ENCODE results near the gene GAL3ST2.
"Not testable (repeated sequence)": the region's sequence is repeated elsewhere in the genome, so short reads cannot be mapped to it uniquely, and the experiment has no call there.

Gene GAL3ST2

DNA sequence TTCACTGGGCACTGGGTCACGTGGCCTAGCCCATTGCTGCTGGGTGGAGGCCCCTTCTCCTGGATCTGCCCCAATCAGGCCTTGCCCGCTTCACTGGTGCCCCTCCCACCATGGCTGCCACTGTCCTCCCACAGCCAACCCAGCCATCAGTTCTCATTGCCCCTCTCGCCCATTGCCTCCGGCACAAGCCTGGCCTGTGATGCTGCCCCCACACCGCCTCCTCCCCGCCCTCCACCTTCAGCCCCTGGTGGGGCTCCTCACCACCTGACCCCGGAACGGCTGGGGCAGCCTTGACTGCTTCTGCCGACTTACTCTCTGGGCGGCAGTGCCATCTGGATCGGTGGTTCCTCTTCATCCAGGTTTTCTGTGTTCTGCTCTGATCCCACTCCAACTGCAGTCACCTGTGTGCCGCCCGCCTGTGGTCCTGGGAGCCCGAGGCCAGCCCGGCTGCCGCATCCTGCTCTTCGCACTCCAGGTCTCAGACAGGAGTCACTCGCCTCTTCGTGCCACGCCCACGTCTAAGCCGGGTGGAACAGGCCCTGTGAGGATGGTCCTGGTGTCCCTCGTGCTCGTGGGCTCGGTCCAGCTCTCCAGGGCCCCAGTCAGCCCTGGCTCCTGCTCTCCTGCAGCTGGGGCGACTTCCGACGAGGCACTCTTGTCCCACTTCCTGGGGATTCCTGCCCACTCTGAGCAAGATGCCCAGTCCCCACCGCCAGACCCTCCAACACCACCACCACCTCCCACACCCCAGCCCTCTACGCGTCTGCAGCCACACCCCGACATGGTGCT, 28.0 kb upstream of the GAL3ST2 start:
- no peak for DNase-seq (ENCODE audit: low read depth)

DNA sequence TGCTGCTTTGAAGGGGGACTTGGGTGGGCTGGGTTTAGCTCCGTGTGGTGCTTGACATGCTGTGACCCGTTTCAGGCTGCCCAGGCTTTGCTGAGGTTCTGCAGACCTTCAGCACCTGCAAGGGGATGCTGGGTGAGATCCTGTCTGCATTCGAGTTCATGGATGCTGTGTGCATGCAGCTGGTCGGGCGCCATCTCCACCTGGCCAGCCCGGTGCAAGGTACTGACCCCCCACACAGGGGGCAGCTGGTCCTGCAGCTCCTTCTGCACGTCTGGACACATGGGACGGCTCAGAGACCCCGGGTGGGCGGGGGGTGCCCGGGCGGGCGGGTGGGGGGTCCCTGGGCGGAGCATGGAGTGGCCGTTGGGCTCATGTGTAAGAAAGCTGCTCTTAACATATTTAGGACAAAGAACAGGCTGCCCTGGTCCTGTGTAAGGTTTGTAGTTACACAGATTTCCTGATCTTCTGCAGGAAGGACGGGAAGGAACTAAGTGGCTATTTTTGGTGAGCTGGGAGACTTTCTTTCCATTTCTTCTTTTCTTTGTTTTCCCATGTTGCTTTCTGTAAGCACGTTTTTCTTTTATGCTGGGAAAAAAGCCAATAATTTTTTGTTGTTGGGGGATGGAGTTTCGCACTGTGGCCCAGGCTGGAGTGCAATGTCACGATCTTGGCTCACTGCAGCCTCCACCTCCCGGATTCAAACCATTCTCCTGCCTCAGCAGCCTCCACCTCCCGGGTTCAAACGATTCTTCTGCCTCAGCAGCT, 26.4 kb upstream of the GAL3ST2 start:
- DNase-seq (ENCODE audit: low read depth) = no peak

DNA sequence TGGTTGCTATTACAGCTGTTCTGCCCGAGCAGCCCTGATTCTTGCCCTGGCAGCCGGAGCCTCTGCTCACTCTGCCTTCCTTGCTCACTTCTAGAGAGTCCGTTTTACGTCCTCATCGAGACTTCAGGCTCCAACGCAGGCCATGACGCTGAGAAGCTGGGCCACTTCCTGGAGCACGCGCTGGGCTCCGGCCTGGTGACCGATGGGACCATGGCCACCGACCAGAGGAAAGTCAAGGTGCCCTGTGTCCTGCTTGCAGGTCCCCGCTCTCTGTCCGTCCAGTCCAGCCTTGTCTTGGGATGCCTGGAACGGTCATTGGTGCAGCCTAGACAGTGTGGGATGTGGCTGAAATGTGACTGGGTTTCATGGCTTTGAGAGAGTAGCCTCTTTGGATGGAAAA, 25.5 kb upstream of the GAL3ST2 start:
- no peak for DNase-seq (ENCODE audit: low read depth)

DNA sequence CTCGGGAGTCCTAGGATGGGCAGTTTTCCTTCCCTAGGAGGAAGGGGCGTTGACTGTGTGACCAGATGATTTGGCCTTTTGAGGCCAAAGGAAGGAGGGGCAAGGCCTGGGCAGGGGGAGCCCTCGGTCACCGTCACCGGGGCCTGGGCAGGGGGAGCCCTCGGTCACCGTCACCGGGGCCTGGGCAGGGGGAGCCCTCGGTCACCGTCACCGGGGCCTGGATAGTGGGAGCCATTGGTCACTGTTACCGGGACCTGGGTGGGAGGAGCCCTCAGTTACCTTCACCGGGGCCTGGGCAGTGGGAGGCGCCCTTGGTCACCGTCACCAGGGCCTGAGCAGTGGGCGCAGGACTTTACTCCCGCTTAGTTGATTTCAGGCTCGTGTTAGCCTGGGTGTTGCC, 24.8 kb upstream of the GAL3ST2 start:
- DNase-seq (ENCODE audit: low read depth) = no peak

DNA sequence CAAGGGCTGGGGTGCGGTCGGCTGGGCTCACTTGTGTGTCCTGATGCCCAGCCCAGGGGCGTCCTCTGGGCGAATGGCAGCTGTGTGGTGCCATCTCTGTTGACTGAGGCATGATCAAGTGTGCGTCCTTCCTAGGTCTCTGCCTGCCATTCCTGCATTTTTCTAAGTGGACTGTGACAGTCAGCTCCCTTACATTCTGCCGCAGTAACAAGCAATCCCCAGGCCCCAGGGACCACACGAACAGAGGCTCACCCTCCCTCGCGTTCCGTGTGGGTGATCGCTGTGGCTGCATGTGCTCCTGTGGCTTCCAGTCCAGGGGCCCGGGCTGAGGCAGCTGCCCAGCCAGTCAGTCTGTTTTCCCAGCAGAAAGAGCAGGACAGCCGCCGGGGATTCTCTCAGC, 24.4 kb upstream of the GAL3ST2 start:
- DNase-seq (ENCODE audit: low read depth) = no peak

DNA sequence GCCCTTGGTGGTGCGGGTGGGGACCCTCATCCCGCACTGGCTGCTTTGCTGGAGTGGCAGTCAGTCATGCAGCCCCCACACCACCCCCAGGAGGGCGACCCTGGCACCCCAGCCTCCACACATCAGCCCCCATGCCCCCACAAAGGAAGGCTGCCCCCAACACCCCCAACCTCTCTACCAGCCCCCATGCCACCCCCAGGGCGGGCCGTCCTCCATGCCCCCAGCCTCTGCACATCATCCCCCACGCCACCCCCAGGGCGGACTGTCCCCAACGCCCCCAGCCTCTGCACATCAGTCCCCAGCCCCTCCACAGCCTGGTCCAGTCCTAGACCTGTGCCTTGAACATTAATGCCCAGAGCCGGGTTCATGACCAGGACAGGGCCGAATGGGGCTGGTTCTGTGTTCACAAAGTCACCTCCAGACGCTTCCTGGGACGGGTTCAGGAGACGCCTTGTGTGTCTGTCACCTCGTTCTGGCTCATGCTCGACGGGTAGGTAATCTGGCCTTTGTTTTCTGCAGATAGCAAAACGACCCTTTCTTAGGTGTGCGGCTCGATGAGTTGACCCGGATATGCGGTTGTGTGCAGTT, 23.8 kb upstream of the GAL3ST2 start:
- DNase-seq (ENCODE audit: low read depth) = no peak

DNA sequence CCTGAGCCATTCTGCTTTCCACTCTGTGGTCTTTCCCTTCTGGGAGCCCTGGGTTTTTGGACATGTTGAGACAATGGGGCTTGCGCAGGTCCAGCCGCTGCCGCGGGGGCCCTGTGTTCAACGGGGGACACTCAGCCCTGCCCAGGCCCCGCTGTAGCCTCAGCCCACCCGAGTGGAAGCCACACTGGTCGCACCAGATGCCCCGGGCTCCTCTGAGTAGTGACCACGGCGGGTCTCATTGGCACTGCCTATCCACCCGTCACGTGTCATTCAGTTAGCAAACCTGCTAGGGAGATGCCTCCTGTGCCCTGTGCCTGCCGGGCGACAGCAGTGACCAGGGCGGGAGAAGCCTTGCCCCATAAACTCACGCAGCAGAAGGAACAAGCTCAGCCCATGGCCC, 23.1 kb upstream of the GAL3ST2 start:
- no peak for DNase-seq (ENCODE audit: low read depth)

DNA sequence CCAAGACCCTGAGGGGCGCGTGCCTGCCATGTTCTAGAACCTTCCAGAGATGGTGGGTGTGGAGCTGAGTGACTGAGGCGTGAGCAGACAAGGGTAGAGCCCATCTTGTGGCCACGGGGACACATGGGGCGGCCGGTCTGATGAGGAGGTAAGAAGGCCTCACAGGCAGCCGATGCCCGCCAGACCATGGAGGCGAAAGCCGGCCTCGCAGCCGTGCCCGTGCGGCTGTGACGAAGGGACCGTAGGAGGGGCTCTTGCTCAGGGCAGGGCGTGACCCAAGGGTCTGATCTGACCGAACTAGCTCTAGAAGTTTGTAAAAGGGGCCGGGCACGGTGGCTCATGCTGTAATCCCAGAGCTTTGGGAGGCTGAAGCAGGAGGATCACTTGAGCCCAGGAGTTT, 22.6 kb upstream of the GAL3ST2 start:
- DNase-seq (ENCODE audit: low read depth) = no peak

DNA sequence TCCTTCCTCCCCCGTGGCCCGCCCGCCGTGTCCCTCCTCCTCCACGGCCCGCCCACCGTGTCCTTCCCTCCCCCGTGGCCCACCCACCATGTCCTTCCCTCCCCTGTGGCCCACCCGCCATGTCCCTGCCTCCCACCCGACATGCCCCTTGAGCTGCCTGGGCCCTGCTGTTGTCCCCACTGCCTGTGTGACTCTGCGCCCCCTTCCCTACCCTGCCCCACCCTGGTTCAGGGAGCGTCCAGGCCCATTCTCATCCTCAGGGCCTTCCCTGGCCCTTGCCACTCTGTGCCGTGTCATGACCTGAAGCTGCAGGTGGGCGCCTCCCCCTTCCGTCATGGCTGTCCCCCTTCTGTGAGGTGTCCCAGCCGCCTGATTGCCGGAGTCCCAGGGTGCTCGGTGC, 21.5 kb upstream of the GAL3ST2 start:
- DNase-seq (ENCODE audit: low read depth) = no peak

DNA sequence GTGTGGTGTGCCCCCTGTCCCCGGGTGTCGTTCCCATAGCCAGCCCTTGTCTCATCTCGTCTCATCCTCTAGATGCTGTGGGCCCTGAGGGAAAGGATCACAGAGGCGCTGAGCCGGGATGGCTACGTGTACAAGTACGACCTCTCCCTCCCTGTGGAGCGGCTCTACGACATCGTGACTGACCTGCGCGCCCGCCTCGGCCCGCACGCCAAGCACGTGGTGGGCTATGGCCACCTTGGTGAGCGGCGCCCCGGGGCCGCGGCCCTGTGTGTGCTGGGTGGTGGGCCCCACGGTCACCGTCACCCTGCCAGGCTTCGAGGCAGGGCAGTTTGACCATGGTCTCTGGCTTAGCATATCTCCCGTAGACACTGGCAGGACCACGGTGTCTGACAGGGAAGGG, 20.8 kb upstream of the GAL3ST2 start:
- DNase-seq (ENCODE audit: low read depth) = no peak

DNA sequence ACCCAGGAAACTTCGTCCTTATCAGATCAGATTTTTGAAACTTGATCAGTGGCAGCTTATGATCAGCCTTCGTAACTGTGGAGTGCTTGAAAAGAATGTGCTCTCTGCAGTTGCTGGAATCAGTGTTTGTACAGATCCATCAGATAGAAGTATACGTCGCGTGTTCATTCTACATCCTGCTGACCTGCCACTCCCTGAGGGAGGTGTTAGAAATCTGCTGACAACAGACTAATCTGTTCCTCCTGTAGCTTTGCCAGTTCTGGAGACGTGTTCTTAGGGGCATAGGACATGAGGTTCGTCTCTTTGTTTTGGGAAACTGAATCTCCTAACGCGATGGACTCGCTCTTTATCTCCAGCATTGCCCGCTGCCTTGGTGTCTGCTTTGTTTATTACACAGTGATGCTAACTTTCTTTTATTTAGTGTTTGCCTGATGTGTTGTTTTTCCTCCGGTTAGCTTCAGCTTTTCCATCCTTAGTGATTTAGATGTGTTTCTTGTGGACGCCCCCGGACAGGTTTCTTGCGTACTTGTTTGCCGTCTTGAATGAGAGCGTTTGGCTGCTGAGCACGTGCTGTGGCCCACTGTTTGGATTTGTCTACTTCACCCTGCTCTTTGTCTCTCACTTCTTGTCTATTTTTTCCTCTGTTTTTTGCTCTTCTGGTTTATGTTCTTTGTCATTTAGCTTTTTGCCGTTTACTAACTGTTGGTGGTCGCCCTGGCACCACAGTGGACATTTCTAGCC, 17.4 kb upstream of the GAL3ST2 start:
- DNase-seq (ENCODE audit: low read depth) = no peak

DNA sequence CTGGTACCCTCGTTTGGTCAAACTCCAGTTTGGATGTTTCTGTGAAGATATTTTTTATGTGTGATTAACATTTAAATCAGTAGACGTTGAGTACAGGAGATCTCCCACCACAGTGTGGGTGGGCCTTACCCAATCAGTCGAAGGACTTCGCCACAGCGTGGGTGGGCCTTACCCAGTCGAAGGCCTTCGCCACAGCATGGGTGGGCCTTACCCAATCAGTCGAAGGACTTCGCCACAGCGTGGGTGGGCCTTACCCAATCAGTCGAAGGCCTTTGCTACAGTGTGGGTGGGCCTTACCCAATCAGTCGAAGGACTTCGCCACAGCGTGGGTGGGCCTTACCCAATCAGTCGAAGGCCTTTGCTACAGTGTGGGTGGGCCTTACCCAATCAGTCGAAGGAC, 16.7 kb upstream of the GAL3ST2 start:
- not testable (repeated sequence) for DNase-seq (ENCODE audit: low read depth)

DNA sequence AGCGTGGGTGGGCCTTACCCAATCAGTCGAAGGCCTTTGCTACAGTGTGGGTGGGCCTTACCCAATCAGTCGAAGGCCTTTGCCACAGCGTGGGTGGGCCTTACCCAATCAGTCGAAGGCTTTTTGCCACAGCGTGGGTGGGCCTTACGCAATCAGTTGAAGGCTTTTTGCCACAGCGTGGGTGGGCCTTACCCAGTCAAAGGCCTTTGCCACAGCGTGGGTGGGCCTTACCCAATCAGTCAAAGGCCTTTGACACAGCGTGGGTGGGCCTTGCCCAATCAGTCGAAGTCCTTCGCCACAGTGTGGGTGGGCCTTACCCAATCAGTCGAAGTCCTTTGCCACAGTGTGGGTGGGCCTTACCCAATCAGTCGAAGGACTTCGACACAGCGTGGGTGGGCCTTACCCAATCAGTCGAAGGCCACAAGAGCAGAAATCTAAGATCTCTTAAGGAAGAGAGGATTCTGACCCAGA, 16.3 kb upstream of the GAL3ST2 start:
- DNase-seq (ENCODE audit: low read depth) = no peak

DNA sequence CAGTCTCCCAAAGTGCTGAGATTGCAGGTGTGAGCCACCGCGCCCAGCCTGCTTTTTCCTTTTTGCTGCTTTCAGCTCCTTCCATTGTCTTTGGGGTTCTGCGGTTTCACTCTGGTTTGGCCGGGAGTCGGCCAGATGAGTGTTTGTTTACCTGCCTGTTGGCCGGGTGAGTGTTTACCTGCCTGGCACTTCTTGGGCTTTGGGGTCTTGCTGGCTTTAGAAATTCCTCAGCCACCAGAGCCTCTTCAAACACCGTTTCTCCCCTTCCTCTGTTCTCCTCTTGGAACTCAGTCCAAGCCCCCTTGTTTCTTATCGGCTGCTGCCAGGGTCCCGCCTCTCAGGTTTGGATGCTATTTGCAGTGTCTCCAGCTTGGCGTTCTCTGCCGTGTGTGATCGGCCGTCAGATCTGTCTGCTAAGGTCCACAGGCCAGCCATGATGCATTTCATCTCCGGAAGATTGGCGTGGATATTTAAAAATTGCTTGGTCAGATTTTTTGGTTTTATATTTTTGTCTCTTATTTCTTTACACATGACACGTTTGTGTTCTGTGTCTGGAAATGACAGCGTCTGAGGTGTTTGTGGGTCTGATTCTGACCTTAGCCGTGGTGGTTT, 14.2 kb upstream of the GAL3ST2 start:
- DNase-seq (ENCODE audit: low read depth) = no peak

DNA sequence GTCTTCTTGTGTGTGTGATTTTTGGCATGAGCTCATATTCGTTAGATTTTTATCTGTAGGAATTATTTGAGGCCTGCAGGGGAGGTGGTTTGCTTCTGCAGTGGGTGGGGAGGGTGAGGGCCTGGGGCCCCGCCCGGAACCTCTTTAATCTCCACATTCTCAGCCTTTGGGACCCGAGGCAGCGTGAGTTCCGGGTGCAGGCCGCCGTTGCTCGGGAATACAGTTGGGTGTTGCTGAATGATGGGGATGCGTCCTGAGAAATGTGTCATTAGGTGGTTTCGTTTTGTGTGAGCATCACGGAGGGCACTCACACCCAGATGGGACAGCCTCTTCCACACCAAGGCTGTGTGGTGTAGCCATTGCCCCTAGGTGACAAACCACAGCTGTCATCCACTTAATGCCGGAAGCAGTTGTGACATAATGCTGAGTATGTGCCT, 13.7 kb upstream of the GAL3ST2 start:
- DNase-seq (ENCODE audit: low read depth) = no peak

DNA sequence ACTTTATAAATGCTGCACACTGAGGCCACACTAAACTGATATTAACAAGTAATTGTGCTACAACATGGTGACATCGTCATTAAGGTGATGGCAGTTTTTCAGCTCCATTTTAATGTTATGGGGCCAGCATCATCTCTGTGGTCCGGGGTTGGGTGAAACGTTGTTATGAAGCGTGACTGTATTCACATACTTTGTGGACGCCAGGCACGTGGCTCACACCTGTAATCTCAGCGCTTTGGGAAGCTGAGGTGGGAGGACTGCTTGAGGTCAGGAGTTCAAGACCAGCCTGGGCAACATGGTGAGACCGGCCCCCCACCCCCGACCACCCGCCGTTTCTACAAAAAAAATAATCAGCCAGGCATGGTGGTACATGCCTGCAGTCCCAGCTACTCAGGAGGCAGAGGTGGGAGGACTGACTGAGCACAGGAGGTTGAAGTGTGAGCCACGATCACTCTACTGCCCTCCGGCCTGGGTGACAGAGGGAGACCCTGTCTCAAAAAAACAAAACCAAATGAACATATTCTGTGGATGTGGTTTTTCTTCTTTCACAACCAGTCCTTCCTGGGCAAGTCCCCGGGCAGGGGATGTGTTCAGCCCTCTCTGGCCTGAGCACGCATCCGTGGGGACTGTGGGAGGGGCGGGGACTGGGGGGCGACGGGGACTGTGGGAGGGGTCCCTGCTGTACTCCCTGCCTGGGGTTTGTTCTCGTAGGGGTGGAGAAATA, 12.9 kb upstream of the GAL3ST2 start:
- DNase-seq (ENCODE audit: low read depth) = no peak

DNA sequence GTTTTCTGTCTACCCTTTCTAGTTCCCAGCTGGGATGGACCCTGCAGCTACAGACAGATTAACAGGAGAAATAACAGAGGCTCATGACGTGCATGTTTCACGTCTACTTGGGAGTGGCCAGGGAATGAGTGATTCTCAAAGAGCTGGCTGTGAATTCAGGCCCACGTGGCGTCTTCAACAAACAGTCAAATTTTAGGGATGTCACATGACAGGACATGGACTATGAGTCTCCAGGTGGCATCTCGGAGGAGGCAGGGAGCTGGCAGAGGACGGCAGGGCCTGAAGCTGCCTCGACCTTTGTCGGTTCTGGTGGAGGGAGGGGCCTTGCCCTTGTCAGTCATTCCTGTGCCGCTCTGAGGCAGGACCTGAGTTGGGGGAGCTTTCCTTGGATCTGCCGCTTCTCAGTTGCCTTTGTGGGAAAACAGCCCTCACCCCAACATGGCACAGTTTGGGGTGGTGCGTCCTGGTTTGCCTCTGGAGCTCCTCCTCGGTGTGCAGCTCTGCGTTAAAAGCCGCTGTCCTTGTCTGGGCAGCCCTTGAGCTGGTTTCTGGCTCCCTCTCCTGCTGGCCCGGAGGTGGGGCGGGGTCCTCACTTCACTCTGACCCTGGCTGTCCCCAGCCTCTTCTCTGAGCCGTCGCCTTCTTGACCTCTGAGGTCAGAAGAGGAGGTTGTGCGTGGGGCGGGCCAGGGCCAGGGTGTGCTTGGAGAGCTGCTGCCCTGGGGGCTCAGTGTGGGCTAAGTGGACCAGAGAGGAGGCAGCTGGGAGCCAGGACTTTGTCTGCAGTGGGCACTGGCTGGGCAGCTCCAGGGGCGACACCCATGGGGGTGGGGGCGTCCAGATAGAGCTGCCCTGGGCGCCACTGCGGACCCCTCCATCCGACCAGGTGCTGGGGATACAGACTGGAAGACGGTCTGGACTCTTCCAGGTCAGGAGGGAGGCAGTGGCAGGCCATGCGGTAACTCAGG, 12.1 kb upstream of the GAL3ST2 start:
- no peak for DNase-seq (ENCODE audit: low read depth)

DNA sequence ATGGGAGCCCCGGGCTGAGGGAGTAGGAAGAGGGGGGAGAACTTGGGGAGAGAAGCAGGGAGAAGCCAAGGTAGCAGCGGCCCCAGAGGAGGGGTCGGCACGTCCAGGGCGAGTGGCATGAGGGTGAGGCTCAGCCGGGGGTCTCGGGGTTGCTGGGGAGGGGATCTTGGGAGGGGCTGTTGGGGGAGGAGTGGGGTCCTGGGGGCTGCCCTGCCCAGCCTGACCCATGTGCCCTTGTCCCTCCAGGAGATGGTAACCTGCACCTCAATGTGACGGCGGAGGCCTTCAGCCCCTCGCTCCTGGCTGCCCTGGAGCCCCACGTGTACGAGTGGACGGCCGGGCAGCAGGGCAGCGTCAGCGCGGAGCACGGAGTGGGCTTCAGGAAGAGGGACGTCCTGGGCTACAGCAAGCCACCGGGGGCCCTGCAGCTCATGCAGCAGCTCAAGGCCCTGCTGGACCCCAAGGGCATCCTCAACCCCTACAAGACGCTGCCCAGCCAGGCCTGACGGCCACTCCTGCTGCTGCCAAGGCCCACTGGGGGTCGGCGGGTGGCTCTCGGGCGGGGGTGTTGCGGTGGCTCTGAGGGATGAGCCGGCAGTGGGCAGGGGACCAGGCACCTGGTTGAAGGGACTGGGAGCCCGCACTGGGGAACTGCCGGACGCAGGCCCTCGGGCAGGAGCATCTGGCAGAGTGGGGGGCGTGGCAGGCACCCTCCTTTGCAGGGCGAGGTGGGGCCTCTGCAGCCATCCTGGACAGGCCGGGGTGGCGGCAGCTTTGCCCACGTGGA, 9.0 kb upstream of the GAL3ST2 start:
- no peak for DNase-seq (ENCODE audit: low read depth)

DNA sequence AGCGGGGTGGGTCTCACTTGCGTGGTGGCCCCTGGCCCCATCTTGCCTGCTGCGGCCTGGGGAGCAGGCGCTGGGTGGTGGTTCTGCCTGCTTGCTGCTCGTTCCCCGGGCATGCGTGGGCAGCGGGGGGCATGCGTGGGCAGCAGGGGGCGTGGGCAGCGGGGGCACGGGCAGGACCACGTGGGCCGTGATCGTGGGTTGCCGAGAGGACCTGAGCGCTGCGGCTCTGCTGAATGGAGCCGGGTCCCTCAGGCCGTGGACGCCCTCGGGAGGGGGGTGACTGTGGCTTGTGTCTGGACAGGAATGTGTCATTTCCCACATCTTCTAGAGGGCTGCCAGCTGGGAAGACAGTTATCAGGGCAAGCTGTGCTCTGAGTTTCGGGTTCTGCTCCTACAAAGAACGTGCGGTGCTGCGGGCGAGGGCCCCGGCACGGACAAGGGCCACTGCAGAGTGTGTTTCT, 8.3 kb upstream of the GAL3ST2 start:
- no peak for DNase-seq (ENCODE audit: low read depth)
